ENCODE measurements around the gene BAHD1.

DNA sequence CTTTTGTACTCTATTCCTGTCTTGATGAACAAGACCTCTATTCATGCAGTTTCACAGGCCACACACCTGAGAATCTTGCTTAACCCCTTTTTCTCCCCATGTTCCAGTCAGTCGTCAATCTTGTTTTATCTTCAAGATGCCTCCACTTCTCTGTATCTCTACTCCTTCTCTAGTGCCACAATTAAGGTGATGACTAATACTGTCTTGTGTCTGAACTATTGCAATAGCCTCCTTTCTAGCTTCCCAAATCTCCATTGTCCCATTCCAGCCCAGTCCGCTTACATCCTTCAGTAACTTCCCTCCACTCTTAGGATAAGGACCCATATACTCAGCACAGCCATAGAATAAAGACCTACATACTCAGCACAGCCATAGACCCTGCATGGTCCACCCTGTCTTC lies 54.8 kb downstream of the BAHD1 start:
- TF ChIP-seq POLR2AphosphoS5 (IDR thresholded peaks at IDR 0.05; ENCODE audit: low read depth) (no peak), NANOG (IDR thresholded peaks at IDR 0.05; ENCODE audit: borderline replicate concordance) (no peak), EZH2 (IDR thresholded peaks at IDR 0.05; ENCODE audit: low read depth, unreplicated experiment) (no peak), EZH2phosphoT487 (IDR thresholded peaks at IDR 0.05; ENCODE audit: unreplicated experiment) (no peak), CREB1 (CRISPR knock-in tag; IDR thresholded peaks at IDR 0.05; ENCODE audit: low read depth) (no peak), ZNF331 (CRISPR knock-in tag; IDR thresholded peaks at IDR 0.05; ENCODE audit: low read depth) (no peak), JUNB (IDR thresholded peaks at IDR 0.05; ENCODE audit: unreplicated experiment) (no peak), STAT1 (IDR thresholded peaks at IDR 0.05; ENCODE audit: unreplicated experiment) (no peak)
- TF ChIP-seq, protein P1, sequence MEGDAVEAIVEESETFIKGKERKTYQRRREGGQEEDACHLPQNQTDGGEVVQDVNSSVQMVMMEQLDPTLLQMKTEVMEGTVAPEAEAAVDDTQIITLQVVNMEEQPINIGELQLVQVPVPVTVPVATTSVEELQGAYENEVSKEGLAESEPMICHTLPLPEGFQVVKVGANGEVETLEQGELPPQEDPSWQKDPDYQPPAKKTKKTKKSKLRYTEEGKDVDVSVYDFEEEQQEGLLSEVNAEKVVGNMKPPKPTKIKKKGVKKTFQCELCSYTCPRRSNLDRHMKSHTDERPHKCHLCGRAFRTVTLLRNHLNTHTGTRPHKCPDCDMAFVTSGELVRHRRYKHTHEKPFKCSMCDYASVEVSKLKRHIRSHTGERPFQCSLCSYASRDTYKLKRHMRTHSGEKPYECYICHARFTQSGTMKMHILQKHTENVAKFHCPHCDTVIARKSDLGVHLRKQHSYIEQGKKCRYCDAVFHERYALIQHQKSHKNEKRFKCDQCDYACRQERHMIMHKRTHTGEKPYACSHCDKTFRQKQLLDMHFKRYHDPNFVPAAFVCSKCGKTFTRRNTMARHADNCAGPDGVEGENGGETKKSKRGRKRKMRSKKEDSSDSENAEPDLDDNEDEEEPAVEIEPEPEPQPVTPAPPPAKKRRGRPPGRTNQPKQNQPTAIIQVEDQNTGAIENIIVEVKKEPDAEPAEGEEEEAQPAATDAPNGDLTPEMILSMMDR (conservative IDR thresholded peaks at IDR 0.05; ENCODE audit: low read depth in 2 of 2): no peak
- TF ChIP-seq, protein P2, sequence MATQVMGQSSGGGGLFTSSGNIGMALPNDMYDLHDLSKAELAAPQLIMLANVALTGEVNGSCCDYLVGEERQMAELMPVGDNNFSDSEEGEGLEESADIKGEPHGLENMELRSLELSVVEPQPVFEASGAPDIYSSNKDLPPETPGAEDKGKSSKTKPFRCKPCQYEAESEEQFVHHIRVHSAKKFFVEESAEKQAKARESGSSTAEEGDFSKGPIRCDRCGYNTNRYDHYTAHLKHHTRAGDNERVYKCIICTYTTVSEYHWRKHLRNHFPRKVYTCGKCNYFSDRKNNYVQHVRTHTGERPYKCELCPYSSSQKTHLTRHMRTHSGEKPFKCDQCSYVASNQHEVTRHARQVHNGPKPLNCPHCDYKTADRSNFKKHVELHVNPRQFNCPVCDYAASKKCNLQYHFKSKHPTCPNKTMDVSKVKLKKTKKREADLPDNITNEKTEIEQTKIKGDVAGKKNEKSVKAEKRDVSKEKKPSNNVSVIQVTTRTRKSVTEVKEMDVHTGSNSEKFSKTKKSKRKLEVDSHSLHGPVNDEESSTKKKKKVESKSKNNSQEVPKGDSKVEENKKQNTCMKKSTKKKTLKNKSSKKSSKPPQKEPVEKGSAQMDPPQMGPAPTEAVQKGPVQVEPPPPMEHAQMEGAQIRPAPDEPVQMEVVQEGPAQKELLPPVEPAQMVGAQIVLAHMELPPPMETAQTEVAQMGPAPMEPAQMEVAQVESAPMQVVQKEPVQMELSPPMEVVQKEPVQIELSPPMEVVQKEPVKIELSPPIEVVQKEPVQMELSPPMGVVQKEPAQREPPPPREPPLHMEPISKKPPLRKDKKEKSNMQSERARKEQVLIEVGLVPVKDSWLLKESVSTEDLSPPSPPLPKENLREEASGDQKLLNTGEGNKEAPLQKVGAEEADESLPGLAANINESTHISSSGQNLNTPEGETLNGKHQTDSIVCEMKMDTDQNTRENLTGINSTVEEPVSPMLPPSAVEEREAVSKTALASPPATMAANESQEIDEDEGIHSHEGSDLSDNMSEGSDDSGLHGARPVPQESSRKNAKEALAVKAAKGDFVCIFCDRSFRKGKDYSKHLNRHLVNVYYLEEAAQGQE (IDR thresholded peaks at IDR 0.05; ENCODE audit: unreplicated experiment): no peak
- TF ChIP-seq, protein P3, sequence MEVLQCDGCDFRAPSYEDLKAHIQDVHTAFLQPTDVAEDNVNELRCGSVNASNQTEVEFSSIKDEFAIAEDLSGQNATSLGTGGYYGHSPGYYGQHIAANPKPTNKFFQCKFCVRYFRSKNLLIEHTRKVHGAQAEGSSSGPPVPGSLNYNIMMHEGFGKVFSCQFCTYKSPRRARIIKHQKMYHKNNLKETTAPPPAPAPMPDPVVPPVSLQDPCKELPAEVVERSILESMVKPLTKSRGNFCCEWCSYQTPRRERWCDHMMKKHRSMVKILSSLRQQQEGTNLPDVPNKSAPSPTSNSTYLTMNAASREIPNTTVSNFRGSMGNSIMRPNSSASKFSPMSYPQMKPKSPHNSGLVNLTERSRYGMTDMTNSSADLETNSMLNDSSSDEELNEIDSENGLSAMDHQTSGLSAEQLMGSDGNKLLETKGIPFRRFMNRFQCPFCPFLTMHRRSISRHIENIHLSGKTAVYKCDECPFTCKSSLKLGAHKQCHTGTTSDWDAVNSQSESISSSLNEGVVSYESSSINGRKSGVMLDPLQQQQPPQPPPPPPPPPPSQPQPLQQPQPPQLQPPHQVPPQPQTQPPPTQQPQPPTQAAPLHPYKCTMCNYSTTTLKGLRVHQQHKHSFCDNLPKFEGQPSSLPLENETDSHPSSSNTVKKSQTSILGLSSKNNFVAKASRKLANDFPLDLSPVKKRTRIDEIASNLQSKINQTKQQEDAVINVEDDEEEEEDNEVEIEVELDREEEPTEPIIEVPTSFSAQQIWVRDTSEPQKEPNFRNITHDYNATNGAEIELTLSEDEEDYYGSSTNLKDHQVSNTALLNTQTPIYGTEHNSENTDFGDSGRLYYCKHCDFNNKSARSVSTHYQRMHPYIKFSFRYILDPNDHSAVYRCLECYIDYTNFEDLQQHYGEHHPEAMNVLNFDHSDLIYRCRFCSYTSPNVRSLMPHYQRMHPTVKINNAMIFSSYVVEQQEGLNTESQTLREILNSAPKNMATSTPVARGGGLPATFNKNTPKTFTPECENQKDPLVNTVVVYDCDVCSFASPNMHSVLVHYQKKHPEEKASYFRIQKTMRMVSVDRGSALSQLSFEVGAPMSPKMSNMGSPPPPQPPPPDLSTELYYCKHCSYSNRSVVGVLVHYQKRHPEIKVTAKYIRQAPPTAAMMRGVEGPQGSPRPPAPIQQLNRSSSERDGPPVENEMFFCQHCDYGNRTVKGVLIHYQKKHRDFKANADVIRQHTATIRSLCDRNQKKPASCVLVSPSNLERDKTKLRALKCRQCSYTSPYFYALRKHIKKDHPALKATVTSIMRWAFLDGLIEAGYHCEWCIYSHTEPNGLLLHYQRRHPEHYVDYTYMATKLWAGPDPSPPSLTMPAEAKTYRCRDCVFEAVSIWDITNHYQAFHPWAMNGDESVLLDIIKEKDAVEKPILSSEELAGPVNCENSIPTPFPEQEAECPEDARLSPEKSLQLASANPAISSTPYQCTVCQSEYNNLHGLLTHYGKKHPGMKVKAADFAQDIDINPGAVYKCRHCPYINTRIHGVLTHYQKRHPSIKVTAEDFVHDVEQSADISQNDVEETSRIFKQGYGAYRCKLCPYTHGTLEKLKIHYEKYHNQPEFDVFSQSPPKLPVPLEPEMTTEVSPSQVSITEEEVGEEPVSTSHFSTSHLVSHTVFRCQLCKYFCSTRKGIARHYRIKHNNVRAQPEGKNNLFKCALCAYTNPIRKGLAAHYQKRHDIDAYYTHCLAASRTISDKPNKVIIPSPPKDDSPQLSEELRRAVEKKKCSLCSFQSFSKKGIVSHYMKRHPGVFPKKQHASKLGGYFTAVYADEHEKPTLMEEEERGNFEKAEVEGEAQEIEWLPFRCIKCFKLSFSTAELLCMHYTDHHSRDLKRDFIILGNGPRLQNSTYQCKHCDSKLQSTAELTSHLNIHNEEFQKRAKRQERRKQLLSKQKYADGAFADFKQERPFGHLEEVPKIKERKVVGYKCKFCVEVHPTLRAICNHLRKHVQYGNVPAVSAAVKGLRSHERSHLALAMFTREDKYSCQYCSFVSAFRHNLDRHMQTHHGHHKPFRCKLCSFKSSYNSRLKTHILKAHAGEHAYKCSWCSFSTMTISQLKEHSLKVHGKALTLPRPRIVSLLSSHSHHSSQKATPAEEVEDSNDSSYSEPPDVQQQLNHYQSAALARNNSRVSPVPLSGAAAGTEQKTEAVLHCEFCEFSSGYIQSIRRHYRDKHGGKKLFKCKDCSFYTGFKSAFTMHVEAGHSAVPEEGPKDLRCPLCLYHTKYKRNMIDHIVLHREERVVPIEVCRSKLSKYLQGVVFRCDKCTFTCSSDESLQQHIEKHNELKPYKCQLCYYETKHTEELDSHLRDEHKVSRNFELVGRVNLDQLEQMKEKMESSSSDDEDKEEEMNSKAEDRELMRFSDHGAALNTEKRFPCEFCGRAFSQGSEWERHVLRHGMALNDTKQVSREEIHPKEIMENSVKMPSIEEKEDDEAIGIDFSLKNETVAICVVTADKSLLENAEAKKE (CRISPR knock-in tag; IDR thresholded peaks at IDR 0.05): no peak

Measured in GM23338 (cell line).